Psoas muscle (tissue), 8 donors: Measurements from ENCODE around the gene TADA2B. TPM values are rescaled to one million over a fixed set of nuclear protein-coding genes. Genes with fewer than 3 reads are reported as not detected.
"Not testable (repeated sequence)": the region's sequence is repeated elsewhere in the genome, so short reads cannot be mapped to it uniquely, and the experiment has no call there.

Experiments used
- ATAC-seq, 4 donors: fragments of 200-7000 bp; cut with Tn5 transposase; one replicate each; pipeline ENCODE4 v1.9.1; 2020; ENCODE audit warnings: moderate library complexity in 3 of 4, mild to moderate bottlenecking in 2 of 4
- DNase-seq, 2 donors: peaks; one replicate each; pipeline ENCODE4 v3.0.0-alpha.2; 2020
- H3K27ac ChIP-seq: fragments of 200-600 bp; one replicate; pipeline ENCODE4 v1.8.0; 2022
- H3K27me3 ChIP-seq, 3 donors: fragments of 200-600 bp in 1 of 3; one replicate each; pipeline versions ENCODE4 v1.6.1 to v1.8.0; 2013 to 2022; ENCODE audit warnings: low read length in 2 of 3, mild to moderate bottlenecking in 2 of 3, moderate library complexity in 1 of 3; ENCODE audit not compliant: insufficient read depth in 3 of 3
- H3K36me3 ChIP-seq, 2 donors: fragments of 200-600 bp in 1 of 2; one replicate each; pipeline versions ENCODE4 v1.6.1 to v1.8.0; 2013 to 2022; ENCODE audit warnings: low read depth in 1 of 2, mild to moderate bottlenecking in 1 of 2, moderate library complexity in 1 of 2; ENCODE audit not compliant: insufficient read depth in 1 of 2
- H3K4me1 ChIP-seq: fragments of 200-600 bp; one replicate; pipeline ENCODE4 v1.8.0; 2022
- H3K4me3 ChIP-seq: fragments of 200-600 bp; one replicate; pipeline ENCODE4 v1.8.0; 2022; ENCODE audit warnings: mild to moderate bottlenecking
- H3K9me3 ChIP-seq: fragments of 200-600 bp; one replicate; pipeline ENCODE4 v1.8.0; 2022
- CTCF ChIP-seq: fragments of 200-600 bp; IDR thresholded peaks from one replicate; pipeline ENCODE4 v1.8.0; 2022; ENCODE audit warnings: antibody characterized with exemption
- WGBS, 3 donors: extraction: QIAGEN DNeasy Blood & Tissue Kit; methylation state at CpG; one replicate each; pipeline versions ENCODE4 v1.1.6 to v1.1.7; 2013; 5-methylcytosine and 5-hydroxymethylcytosine counted together
- intact Hi-C, 2 donors: fragments of 100-400 bp; cut with DNase I; formaldehyde crosslinking; loops; one replicate each; pipeline versions ENCODE4 v1.11.0 to v1.14.2; 2022
- polyA plus RNA-seq, 3 donors: library from polyadenylated mRNA; stranded (reverse); fragments of 200-250 nt; gene quantifications; one replicate each; pipeline ENCODE4 v1.2.3, GENCODE V29; 2013
- total RNA-seq, 4 donors: library from RNA; stranded (reverse); fragmentation: NEBNext Ultra II Directional in 2 of 4; extraction: Animal tissue kit (Norgen Biotek cat#: 25700) in 2 of 4; gene quantifications; one replicate each; pipeline versions ENCODE4 v1.2.1 to v1.2.4, GENCODE V29; 2021 to 2023
- donor health status: healthy with polysubstance abuse.
- donor health status: DM: no; HTN: no; CAD: no; lungs with moderate emphysema.
- donor health status: Bipolar disorder and iron deficiency.
- donor health status: healthy.
- donor health status: DM: yes; HTN: yes; CAD: no.
- donor health status: DM: no; HTN: no; CAD: no.
- donor health status: DM: no; HTN: no; CAD: no.
- donor health status: DM: yes; HTN: yes; CAD: no.

The TADA2B gene
- total and polyA plus RNA-seq, 7 donors: 21.0 to 70.3 (median 47.0) TPM

- no peak overlapping the region for H3K27ac ChIP-seq
- intact Hi-C loops: no loop called here
- 67 to 80% (median 77%) methylated on average over 10 of the region's 10 CpGs for WGBS, 3 donors
Measured at GRCh38 chr4:7094916-7095315, 51.7 kb downstream of the TADA2B start.

GRCh38 chr4:7095611-7096155, 52.5 kb downstream of the TADA2B start:
- Histone ChIP-seq H3K27me3 (no peaks in the 10 kb centered on the region), H3K27ac (no peak overlapping the region), H3K36me3 (no peaks in the 10 kb centered on the region), H3K4me3 (no peak overlapping the region), H3K9me3 (no peaks in the 10 kb centered on the region), H3K4me1 (no peaks in the 10 kb centered on the region)
- WGBS, 3 donors: 84 to 85% (median 85%) methylated on average over 16 of the region's 16 CpGs
- no peak for TF ChIP-seq CTCF
- intact Hi-C loops: no loop called here
- no peak for DNase-seq
- no peak for ATAC-seq

More at GRCh38 chr4:7094916-7095315, 51.7 kb downstream of the TADA2B start:
- DNase-seq: no peak
- no peak for TF ChIP-seq CTCF
- Histone ChIP-seq H3K4me1 (no peaks in the 10 kb centered on the region), H3K27me3 (no peaks in the 10 kb centered on the region), H3K9me3 (no peaks in the 10 kb centered on the region), H3K36me3 (no peaks in the 10 kb centered on the region), H3K4me3 (no peak overlapping the region)
- no peak for ATAC-seq

- no peaks in the 10 kb centered on the region for H3K4me1 ChIP-seq
- ATAC-seq (no peak), DNase-seq (no peak)
- H3K9me3 ChIP-seq: no peaks in the 10 kb centered on the region
- intact Hi-C loops: no loop called here
- H3K27ac ChIP-seq: no peak overlapping the region
- no peak for TF ChIP-seq CTCF
- WGBS, 3 donors: 87 to 88% (median 87%) methylated on average over 7 of the region's 7 CpGs
- no peaks in the 10 kb centered on the region for H3K27me3 ChIP-seq
- no peaks in the 10 kb centered on the region for H3K36me3 ChIP-seq
- H3K4me3 ChIP-seq: no peak overlapping the region
Measured at GRCh38 chr4:7096236-7096635, 53.1 kb downstream of the TADA2B start.

GRCh38 chr4:7101692-7102515, 58.7 kb downstream of the TADA2B start:
- ATAC-seq (peak; percentile 64 to 79 (median 73)), DNase-seq (peak; percentile 75 to 80)
- intact Hi-C loops: no loop called here
- Histone ChIP-seq H3K9me3 (no peaks in the 10 kb centered on the region), H3K36me3 (no peaks in the 10 kb centered on the region), H3K27ac (peak overlapping the region; percentile 91), H3K27me3 (no peaks in the 10 kb centered on the region), H3K4me1 (peaks cover 20% of the 10 kb centered on the region), H3K4me3 (peak overlapping the region; percentile 89)
- 27 to 36% (median 34%) methylated on average over 22 to 24 of the region's 24 CpGs for WGBS, 3 donors
- peak; percentile 78 for TF ChIP-seq CTCF

DNA sequence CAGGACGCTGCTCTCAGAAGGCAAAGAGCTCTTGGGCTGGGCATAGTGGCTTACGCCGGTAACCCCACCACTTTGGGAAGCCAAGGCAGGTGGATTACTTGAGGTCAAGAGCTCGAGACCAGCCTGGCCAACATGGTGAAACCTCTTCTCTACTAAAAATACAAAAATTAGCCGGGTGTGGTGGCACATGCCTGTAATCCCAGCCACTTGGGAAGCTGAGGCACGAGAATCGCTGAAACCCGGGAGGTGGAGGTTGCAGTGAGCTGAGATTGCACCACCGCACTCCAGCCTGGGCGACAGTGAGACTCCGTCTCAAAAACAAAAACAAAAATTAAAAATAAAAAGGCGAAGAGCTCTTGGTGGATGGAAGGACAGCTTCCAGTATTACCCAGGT, 59.3 kb downstream of the TADA2B start:
- H3K27me3 ChIP-seq, H3K9me3 ChIP-seq, H3K36me3 ChIP-seq, intact Hi-C loops: not testable (repeated sequence)
- H3K27ac ChIP-seq: peak overlapping the region; percentile 91
- peak overlapping the region; percentile 89 for H3K4me3 ChIP-seq
- DNase-seq: peak in 1 of 2 donors; percentile 32
- ATAC-seq: peak in 3 of 4 donors; percentile 1 to 26 (median 2)
- peaks cover 20% of the 10 kb centered on the region for H3K4me1 ChIP-seq
- 48 to 63% (median 56%) methylated on average over 12 of the region's 12 CpGs for WGBS, 3 donors
